Measurements from ENCODE around the gene CXXC5. TPM values are rescaled to one million over a fixed set of nuclear protein-coding genes. Genes with fewer than 3 reads are reported as not detected.

CXXC5 gene
- total RNA-seq, 2 experiments from 2014 or later = 1.4 to 1.7 TPM

DNA sequence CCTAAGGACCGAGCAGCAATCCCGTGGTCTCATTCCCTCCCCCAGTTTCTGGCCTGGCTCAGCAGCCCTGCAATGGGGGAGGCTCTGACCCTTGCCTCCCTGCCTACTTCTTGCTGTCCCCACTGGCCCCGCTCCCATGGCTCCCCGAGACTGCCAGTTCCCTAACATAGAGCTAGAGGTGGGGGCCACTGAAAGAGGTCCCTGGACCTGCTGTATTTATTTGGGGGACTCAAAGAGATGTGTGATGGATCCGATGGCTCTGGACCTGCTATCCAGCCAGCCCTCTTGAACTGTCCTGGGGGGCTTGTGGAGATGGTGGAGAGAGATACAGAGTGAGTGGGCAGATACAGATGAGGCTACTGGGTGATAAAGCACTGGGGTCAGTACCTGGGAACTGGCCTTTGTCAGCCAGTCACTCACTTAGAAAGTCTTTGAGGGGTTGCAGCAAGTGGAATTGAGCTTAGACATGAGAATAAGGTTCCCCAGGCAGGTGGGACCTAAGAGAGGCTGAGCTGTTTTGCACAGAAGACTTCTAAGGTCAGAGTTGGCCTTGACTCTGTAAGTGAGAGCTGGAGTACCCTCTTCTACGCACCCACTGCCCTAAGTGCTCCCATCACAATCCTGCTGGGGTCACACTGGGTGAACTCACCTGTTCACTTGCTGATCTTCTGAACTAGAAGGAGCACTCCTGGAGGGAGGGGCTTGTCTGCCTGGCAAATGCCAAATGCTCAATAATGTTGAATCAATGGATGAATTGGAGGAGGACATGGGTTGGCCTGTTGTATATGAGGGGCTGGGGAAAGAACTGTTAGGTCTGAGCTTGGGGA is 42.9 kb downstream of the CXXC5 start:
- Mint-ChIP-seq H3K27ac (no peak overlapping the region), H3K4me1 (peaks cover 4% of the 10 kb centered on the region), H3K36me3 (ENCODE audit: low read depth) (no peaks in the 10 kb centered on the region), H3K4me3 (no peak overlapping the region), H3K27me3 (peaks cover 7% of the 10 kb centered on the region), H3K9me3 (no peaks in the 10 kb centered on the region)
- ChIA-PET CTCF (interaction anchor here (1.0 to 6.1 kb wide), 5 partner anchors 23 to 74 kb away, joined by 4 to 73 read pairs (median 5); no protein-coding TSS in a partner anchor), POLR2A (no interaction called here)
- DNase-seq = no peak

DNA sequence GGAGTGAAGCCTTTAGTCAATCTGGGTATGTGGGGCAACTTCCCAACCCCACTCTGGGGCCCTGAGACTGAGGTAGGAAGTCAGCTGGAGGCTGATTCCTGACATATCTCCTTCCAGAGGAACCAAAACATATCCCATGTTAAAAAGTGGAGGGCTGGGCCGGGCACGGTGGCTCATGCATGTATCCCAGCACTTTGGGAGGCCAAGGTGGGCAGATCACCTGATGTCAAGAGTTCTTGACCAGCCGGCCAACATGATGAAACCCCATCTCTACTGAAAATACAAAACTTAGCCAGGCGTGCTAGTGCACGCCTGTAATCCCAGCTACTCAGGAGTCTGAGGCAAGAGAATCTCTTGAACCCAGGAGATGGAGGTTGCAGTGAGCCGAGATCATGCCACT is 44.0 kb downstream of the CXXC5 start:
- no peaks in the 10 kb centered on the region for H3K9me3 Mint-ChIP-seq

DNA sequence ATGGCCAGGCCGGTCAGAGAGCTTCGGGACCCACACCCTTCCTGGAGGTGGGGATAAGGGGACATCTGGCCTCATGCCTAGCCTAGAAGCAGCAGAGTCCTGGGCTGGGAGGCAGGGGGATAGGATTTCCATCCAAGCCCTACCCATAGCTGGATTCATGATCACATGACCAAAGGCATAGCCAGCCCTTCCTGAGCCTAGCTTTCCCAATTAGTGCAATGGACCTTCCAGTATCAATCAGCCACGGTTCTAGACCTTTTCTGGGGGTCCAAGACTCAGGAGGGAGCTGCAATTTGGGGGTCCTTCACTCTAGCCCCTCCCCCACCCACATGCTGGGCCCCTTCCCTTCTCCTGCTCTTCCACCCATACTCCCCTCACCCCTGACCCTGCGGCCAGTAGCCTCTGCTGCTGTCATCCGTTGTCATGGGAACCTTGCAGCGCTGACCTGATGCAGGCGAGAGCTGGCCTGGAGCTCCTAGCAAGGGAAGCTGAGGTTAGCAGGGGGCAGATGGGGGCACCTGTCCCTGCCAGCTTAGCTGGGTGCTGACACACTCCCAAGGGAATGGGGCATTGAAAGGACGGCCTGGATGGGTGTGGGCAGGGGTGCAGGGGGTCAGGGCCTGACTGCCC is 44.6 kb downstream of the CXXC5 start:
- DNase-seq = no peak
- Mint-ChIP-seq H3K4me3 (no peak overlapping the region), H3K9me3 (no peaks in the 10 kb centered on the region), H3K27me3 (peaks cover 15% of the 10 kb centered on the region), H3K27ac (no peak overlapping the region), H3K4me1 (peaks cover 10% of the 10 kb centered on the region), H3K36me3 (ENCODE audit: low read depth) (no peaks in the 10 kb centered on the region)
- ChIA-PET POLR2A (no interaction called here), CTCF (interaction anchor here (0.6 to 6.1 kb wide), 4 partner anchors 18 to 59 kb away, joined by 3 to 73 read pairs (median 3); no protein-coding TSS in a partner anchor)

More for the DNA sequence above, 44.0 kb downstream of the CXXC5 start:
- Mint-ChIP-seq H3K4me3 (no peak overlapping the region), H3K27me3 (peaks cover 14% of the 10 kb centered on the region), H3K36me3 (ENCODE audit: low read depth) (no peaks in the 10 kb centered on the region), H3K27ac (no peak overlapping the region), H3K4me1 (peaks cover 9% of the 10 kb centered on the region)
- CTCF ChIA-PET = interaction anchor here (1.7 to 6.1 kb wide), 2 partner anchors 18 to 59 kb away, joined by 3 to 73 read pairs; no protein-coding TSS in a partner anchor
- no peak for DNase-seq
- POLR2A ChIA-PET = no interaction called here

GRCh38 chr5:139693676-139694364 is 45.7 kb downstream of the CXXC5 start:
- Mint-ChIP-seq H3K36me3 (ENCODE audit: low read depth) (no peaks in the 10 kb centered on the region), H3K27me3 (peaks cover 22% of the 10 kb centered on the region), H3K4me1 (peaks cover 17% of the 10 kb centered on the region), H3K9me3 (no peaks in the 10 kb centered on the region), H3K4me3 (no peak overlapping the region), H3K27ac (no peak overlapping the region)
- POLR2A ChIA-PET = no interaction called here
- DNase-seq = no peak
- CTCF ChIA-PET = interaction anchor here (1.3 to 6.1 kb wide), 2 partner anchors 23 to 60 kb away, joined by 3 to 73 read pairs; no protein-coding TSS in a partner anchor

DNA sequence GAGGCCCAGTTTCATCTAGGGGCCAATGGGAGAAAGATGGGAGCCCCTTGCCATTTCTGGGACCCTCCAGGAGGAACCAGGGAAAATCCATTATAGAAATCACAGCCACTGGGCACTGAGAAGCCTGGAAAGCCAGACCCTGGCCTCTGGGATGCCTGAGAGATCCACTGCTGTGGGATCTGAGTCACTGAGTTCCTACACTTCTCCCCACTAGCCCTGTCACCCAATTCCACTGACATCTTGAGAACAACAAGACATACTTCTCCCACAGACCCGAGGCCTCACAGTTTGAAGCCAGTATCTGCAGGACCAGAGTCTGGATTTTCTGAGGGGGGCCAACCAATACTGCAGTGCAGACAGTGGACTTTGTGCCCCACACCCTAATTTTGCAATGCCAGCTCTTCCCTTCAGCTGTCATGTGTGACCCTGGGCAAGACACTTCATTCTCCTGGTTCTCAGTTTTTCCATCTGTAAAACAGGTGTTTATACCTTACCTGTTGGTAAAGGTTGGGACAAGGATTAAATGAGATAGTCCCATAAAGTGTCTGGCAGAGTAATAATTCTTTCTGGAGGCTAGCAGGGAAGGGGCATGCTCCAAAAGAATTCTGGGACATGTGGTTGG is 46.5 kb downstream of the CXXC5 start:
- Mint-ChIP-seq H3K36me3 (ENCODE audit: low read depth) (no peaks in the 10 kb centered on the region), H3K9me3 (no peaks in the 10 kb centered on the region), H3K4me1 (peaks cover 18% of the 10 kb centered on the region), H3K27ac (no peak overlapping the region), H3K4me3 (no peak overlapping the region), H3K27me3 (peaks cover 27% of the 10 kb centered on the region)
- POLR2A ChIA-PET = no interaction called here
- no peak for DNase-seq
- CTCF ChIA-PET = no interaction called here

DNA sequence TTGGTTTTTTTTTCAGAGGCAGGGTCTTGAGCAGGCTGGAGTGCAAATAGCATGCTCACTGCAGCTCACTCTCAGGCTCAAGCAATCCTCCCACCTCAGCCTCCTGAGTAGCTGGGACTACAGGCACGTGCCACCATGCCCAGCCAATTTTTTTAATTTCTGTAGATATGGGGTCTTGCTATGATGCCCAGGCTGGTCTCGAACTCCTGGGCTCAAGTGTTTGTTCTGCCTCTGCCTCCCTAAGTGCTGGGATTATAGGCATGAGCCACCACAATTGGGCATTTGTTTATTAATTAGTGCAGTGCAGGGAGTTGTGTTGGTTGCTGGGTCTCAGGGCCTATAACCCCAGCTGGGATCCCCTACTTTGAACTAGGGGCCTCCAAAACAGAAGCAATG is 47.0 kb downstream of the CXXC5 start:
- H3K27ac Mint-ChIP-seq = no peak overlapping the region
- CTCF ChIA-PET = interaction anchor here (1.1 kb wide), 1 partner anchor 71 kb away, joined by 3 read pairs; no protein-coding TSS in a partner anchor
- POLR2A ChIA-PET = no interaction called here
- H3K36me3 Mint-ChIP-seq (ENCODE audit: low read depth) = no peaks in the 10 kb centered on the region
- no peak for DNase-seq
- H3K4me1 Mint-ChIP-seq = peaks cover 18% of the 10 kb centered on the region
- no peak overlapping the region for H3K4me3 Mint-ChIP-seq
- no peaks in the 10 kb centered on the region for H3K9me3 Mint-ChIP-seq
- peaks cover 27% of the 10 kb centered on the region for H3K27me3 Mint-ChIP-seq

GRCh38 chr5:139696167-139696893 is 48.2 kb downstream of the CXXC5 start:
- no peaks in the 10 kb centered on the region for H3K36me3 Mint-ChIP-seq (ENCODE audit: low read depth)
- H3K27ac Mint-ChIP-seq = no peak overlapping the region
- DNase-seq = no peak
- H3K27me3 Mint-ChIP-seq = peaks cover 34% of the 10 kb centered on the region
- CTCF ChIA-PET = interaction anchor here (1.1 to 1.2 kb wide), 2 partner anchors 62 to 69 kb away, joined by 3 read pairs; no protein-coding TSS in a partner anchor
- H3K4me1 Mint-ChIP-seq = peaks cover 18% of the 10 kb centered on the region
- H3K4me3 Mint-ChIP-seq = no peak overlapping the region
- no peaks in the 10 kb centered on the region for H3K9me3 Mint-ChIP-seq
- POLR2A ChIA-PET = no interaction called here

DNA sequence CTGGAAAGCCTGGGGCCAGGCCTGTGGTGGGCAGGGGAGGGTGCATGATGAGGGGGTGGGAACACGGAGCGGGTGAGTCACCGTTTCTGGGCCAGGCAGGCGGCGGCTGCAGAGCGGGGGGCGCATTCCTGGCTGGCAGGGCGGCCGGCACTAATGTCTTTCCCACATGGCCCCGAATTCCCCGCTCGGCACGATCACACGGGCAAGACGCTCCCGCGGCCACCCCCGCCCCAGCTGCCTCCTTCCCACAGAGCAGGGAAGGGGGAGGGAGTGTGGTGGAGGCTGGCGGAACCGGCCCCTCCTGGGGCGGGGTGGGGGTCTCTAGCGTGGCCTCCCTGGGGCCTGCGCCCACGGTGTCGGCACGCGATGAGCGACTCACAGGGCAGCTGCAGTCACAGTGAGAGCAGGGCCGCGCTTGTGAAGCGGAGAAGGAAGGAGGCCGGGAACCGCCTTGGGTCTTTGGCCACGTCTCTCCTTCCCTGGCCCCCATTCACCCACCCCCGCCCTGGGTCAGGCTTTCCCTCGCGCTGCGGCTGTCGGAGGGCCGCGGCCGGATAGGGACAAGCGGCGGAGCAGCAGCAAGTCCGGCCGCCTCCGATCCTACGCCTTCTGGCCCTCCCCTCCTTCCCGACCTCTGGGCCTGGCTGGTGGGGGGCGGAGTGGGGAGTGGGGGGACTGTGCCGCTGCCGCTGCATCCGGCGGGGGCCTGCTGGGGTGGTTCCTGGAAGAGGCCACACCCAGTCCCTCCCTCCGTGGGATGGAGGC is 48.9 kb downstream of the CXXC5 start:
- CTCF ChIA-PET = interaction anchor here (1.2 kb wide), 1 partner anchor 63 kb away, joined by 3 read pairs; no protein-coding TSS in a partner anchor

GRCh38 chr5:139698490-139699146 is 50.5 kb downstream of the CXXC5 start:
- Mint-ChIP-seq H3K27ac (no peak overlapping the region), H3K27me3 (peaks cover 45% of the 10 kb centered on the region), H3K9me3 (no peaks in the 10 kb centered on the region), H3K36me3 (ENCODE audit: low read depth) (no peaks in the 10 kb centered on the region), H3K4me3 (no peak overlapping the region), H3K4me1 (peaks cover 18% of the 10 kb centered on the region)
- CTCF ChIA-PET = interaction anchor here (1.2 kb wide), 1 partner anchor 62 kb away, joined by 3 read pairs; no protein-coding TSS in a partner anchor
- DNase-seq = no peak
- POLR2A ChIA-PET = no interaction called here

More for the DNA sequence above, 48.9 kb downstream of the CXXC5 start:
- H3K4me3 Mint-ChIP-seq = no peak overlapping the region
- peaks cover 18% of the 10 kb centered on the region for H3K4me1 Mint-ChIP-seq
- H3K27me3 Mint-ChIP-seq = peaks cover 39% of the 10 kb centered on the region
- peak; percentile 31 for DNase-seq
- H3K36me3 Mint-ChIP-seq (ENCODE audit: low read depth) = no peaks in the 10 kb centered on the region
- H3K9me3 Mint-ChIP-seq = no peaks in the 10 kb centered on the region
- no peak overlapping the region for H3K27ac Mint-ChIP-seq
- POLR2A ChIA-PET = interaction anchor here (0.7 kb wide), 1 partner anchor 14 kb away, joined by 3 read pairs; no protein-coding TSS in a partner anchor

GRCh38 chr5:139699351-139699750 is 51.2 kb downstream of the CXXC5 start:
- no peak for DNase-seq
- POLR2A ChIA-PET = no interaction called here
- H3K27ac Mint-ChIP-seq = no peak overlapping the region
- no peaks in the 10 kb centered on the region for H3K36me3 Mint-ChIP-seq (ENCODE audit: low read depth)
- peaks cover 18% of the 10 kb centered on the region for H3K4me1 Mint-ChIP-seq
- H3K27me3 Mint-ChIP-seq = peaks cover 47% of the 10 kb centered on the region
- H3K4me3 Mint-ChIP-seq = no peak overlapping the region
- CTCF ChIA-PET = interaction anchor here (1.2 kb wide), 1 partner anchor 63 kb away, joined by 3 read pairs; no protein-coding TSS in a partner anchor
- H3K9me3 Mint-ChIP-seq = no peaks in the 10 kb centered on the region

DNA sequence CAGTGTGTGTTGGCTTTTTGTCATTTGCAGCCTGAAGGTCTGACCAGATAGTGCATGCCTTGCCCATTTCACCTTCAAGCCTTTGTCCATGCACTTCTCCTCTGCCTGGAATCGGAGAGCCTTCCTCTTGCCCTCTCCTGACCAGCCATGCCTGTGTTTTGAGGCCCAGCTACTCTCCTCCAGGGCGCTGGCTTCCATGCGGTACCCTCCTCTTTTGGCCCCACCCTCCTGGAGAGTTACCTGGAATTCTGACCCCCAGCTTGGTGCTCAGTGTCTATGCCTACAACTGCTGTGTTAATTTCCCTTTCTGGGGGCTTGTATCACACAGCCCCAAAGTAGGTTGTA is 52.5 kb downstream of the CXXC5 start:
- ChIA-PET POLR2A (interaction anchor here (1.0 to 1.3 kb wide), 3 partner anchors 11 to 48 kb away, joined by 3 read pairs; no protein-coding TSS in a partner anchor), CTCF (interaction anchor here (0.6 to 1.9 kb wide), 2 partner anchors 10 to 221 kb away, joined by 3 to 6 read pairs; no protein-coding TSS in a partner anchor)
- H3K4me3 Mint-ChIP-seq = no peak overlapping the region
- peaks cover 46% of the 10 kb centered on the region for H3K27me3 Mint-ChIP-seq
- no peak for DNase-seq
- H3K4me1 Mint-ChIP-seq = peaks cover 18% of the 10 kb centered on the region
- H3K27ac Mint-ChIP-seq = no peak overlapping the region
- H3K36me3 Mint-ChIP-seq (ENCODE audit: low read depth) = no peaks in the 10 kb centered on the region
- no peaks in the 10 kb centered on the region for H3K9me3 Mint-ChIP-seq
